ENCODE measurements around the gene STON1.

DNA sequence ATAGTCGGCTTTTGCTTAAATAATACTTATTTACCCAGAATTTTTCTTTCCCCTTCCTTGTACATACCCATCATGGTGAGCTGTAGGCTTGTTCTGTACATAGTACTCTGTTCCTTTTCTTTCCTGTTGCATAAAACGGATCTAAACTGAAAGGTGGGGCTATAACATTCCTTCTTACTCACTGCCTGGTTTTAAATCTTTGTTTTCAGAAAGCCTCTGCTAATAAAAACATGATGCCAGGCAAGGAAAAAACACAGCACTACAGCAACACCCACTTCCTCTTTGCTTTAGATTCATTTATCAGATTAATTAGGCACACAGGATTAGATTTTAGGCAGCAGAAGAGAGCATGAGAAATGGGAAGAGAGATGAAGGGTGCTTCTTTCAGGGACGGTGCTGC is 19.6 kb upstream of the STON1 start:
- TF ChIP-seq, protein P1, sequence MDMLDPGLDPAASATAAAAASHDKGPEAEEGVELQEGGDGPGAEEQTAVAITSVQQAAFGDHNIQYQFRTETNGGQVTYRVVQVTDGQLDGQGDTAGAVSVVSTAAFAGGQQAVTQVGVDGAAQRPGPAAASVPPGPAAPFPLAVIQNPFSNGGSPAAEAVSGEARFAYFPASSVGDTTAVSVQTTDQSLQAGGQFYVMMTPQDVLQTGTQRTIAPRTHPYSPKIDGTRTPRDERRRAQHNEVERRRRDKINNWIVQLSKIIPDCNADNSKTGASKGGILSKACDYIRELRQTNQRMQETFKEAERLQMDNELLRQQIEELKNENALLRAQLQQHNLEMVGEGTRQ (IDR thresholded peaks at IDR 0.05; ENCODE audit: low read depth, low read length) = no peak
- TF ChIP-seq NFE2L2 (IDR thresholded peaks at IDR 0.05; ENCODE audit: low read depth, low read length) = no peak
- TF ChIP-seq RCOR1 (IDR thresholded peaks at IDR 0.05; ENCODE audit: insufficient replicate concordance, low read length) = no peak
- no peak for TF ChIP-seq CHD1 (IDR thresholded peaks at IDR 0.05; ENCODE audit: low read depth, low read length)
- TF ChIP-seq FOS (IDR thresholded peaks at IDR 0.05; ENCODE audit: low read depth, low read length) = no peak
- TF ChIP-seq, protein P2, sequence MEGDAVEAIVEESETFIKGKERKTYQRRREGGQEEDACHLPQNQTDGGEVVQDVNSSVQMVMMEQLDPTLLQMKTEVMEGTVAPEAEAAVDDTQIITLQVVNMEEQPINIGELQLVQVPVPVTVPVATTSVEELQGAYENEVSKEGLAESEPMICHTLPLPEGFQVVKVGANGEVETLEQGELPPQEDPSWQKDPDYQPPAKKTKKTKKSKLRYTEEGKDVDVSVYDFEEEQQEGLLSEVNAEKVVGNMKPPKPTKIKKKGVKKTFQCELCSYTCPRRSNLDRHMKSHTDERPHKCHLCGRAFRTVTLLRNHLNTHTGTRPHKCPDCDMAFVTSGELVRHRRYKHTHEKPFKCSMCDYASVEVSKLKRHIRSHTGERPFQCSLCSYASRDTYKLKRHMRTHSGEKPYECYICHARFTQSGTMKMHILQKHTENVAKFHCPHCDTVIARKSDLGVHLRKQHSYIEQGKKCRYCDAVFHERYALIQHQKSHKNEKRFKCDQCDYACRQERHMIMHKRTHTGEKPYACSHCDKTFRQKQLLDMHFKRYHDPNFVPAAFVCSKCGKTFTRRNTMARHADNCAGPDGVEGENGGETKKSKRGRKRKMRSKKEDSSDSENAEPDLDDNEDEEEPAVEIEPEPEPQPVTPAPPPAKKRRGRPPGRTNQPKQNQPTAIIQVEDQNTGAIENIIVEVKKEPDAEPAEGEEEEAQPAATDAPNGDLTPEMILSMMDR (conservative IDR thresholded peaks at IDR 0.05; ENCODE audit: low read depth, low read length) = no peak
- TF ChIP-seq POLR2A (IDR thresholded peaks at IDR 0.05; ENCODE audit: low read depth, low read length) = no peak
- TF ChIP-seq, protein P3, sequence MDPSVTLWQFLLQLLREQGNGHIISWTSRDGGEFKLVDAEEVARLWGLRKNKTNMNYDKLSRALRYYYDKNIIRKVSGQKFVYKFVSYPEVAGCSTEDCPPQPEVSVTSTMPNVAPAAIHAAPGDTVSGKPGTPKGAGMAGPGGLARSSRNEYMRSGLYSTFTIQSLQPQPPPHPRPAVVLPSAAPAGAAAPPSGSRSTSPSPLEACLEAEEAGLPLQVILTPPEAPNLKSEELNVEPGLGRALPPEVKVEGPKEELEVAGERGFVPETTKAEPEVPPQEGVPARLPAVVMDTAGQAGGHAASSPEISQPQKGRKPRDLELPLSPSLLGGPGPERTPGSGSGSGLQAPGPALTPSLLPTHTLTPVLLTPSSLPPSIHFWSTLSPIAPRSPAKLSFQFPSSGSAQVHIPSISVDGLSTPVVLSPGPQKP (IDR thresholded peaks at IDR 0.05; ENCODE audit: borderline replicate concordance, low read depth, low read length) = no peak
- no peak for TF ChIP-seq SMC3 (IDR thresholded peaks at IDR 0.05; ENCODE audit: low read depth, low read length)
- TF ChIP-seq BHLHE40 (IDR thresholded peaks at IDR 0.05; ENCODE audit: low read depth, low read length) = no peak
